ENCODE data around the gene LRCH4. TPM values are rescaled to one million over a fixed set of nuclear protein-coding genes. Genes with fewer than 3 reads are reported as not detected.
A peak's percentile ranks its signal among the peaks of the same experiment; 100 is the strongest.

Gene LRCH4
- total and polyA plus RNA-seq, 9 of the 15 experiments (the other 6 are each of a cell fraction or from before 2014, with no cell fraction given) = 0.06 to 63.3 (median 15.0) TPM

GRCh38 chr7:100585511-100586265, at the start of gene LRCH4 (continued):
- TF ChIP-seq, protein P1, sequence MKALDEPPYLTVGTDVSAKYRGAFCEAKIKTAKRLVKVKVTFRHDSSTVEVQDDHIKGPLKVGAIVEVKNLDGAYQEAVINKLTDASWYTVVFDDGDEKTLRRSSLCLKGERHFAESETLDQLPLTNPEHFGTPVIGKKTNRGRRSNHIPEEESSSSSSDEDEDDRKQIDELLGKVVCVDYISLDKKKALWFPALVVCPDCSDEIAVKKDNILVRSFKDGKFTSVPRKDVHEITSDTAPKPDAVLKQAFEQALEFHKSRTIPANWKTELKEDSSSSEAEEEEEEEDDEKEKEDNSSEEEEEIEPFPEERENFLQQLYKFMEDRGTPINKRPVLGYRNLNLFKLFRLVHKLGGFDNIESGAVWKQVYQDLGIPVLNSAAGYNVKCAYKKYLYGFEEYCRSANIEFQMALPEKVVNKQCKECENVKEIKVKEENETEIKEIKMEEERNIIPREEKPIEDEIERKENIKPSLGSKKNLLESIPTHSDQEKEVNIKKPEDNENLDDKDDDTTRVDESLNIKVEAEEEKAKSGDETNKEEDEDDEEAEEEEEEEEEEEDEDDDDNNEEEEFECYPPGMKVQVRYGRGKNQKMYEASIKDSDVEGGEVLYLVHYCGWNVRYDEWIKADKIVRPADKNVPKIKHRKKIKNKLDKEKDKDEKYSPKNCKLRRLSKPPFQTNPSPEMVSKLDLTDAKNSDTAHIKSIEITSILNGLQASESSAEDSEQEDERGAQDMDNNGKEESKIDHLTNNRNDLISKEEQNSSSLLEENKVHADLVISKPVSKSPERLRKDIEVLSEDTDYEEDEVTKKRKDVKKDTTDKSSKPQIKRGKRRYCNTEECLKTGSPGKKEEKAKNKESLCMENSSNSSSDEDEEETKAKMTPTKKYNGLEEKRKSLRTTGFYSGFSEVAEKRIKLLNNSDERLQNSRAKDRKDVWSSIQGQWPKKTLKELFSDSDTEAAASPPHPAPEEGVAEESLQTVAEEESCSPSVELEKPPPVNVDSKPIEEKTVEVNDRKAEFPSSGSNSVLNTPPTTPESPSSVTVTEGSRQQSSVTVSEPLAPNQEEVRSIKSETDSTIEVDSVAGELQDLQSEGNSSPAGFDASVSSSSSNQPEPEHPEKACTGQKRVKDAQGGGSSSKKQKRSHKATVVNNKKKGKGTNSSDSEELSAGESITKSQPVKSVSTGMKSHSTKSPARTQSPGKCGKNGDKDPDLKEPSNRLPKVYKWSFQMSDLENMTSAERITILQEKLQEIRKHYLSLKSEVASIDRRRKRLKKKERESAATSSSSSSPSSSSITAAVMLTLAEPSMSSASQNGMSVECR (CRISPR knock-in tag; IDR thresholded peaks at IDR 0.05) = peak; percentile 67
- no peak for TF ChIP-seq ELF4 (CRISPR knock-in tag; IDR thresholded peaks at IDR 0.05)
- TF ChIP-seq ZFP36 (IDR thresholded peaks at IDR 0.05; ENCODE audit: low read depth, low read length, partially characterized antibody) = no peak
- no peak for TF ChIP-seq TFAP4 (CRISPR knock-in tag; IDR thresholded peaks at IDR 0.05; ENCODE audit: borderline replicate concordance)
- no peak for TF ChIP-seq BHLHE40 (IDR thresholded peaks at IDR 0.05; ENCODE audit: low read length)
- peak; percentile 61; the same call in 1 of the 2 replicates for TF ChIP-seq ZNF445 (CRISPR knock-in tag; IDR thresholded peaks at IDR 0.05; ENCODE audit: low read depth)
- TF ChIP-seq E2F6 (IDR thresholded peaks at IDR 0.05; ENCODE audit: borderline replicate concordance in 1 of 2, extremely low read depth in 1 of 2, insufficient read depth in 1 of 2, insufficient read length in 1 of 2, low read depth in 1 of 2, low read length in 1 of 2, poor library complexity in 1 of 2, severe bottlenecking in 1 of 2) = no peak
- no peak for TF ChIP-seq ZNF449 (CRISPR knock-in tag; IDR thresholded peaks at IDR 0.05)
- TF ChIP-seq ZBTB17 (CRISPR knock-in tag; IDR thresholded peaks at IDR 0.05) = peak; percentile 79; the same call in 1 of the 2 replicates
- TF ChIP-seq MAZ (CRISPR knock-in tag; conservative IDR thresholded peaks at IDR 0.05 in 1 of 2, IDR thresholded peaks at IDR 0.05 in 1 of 2) = peak; percentile 99 to 100
- TF ChIP-seq, protein P2, sequence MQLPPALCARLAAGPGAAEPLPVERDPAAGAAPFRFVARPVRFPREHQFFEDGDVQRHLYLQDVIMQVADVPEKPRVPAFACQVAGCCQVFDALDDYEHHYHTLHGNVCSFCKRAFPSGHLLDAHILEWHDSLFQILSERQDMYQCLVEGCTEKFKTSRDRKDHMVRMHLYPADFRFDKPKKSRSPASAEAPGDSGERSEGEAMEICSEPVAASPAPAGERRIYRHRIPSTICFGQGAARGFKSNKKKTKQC (CRISPR knock-in tag; IDR thresholded peaks at IDR 0.05) = peak; percentile 70
- TF ChIP-seq MECOM (CRISPR knock-in tag; IDR thresholded peaks at IDR 0.05) = no peak
- no peak for TF ChIP-seq CBFB (CRISPR knock-in tag; IDR thresholded peaks at IDR 0.05)
- TF ChIP-seq ZKSCAN1 (IDR thresholded peaks at IDR 0.05; ENCODE audit: low read depth, low read length) = peak; percentile 45; the same call in 1 of the 2 replicates
- TF ChIP-seq SNRNP70 (optimal IDR thresholded peaks at IDR 0.05; ENCODE audit: low read depth, low read length) = no peak
- TF ChIP-seq ZNF232 (CRISPR knock-in tag; IDR thresholded peaks at IDR 0.05) = no peak
- no peak for TF ChIP-seq NUFIP1 (IDR thresholded peaks at IDR 0.05; ENCODE audit: partially characterized antibody)
- TF ChIP-seq PPARD (CRISPR knock-in tag; IDR thresholded peaks at IDR 0.05) = no peak

All from K562 (cell line).